ENCODE measurements around the gene MEFV. TPM values are rescaled to one million over a fixed set of nuclear protein-coding genes. Genes with fewer than 3 reads are reported as not detected.

Gene MEFV
- total and polyA plus RNA-seq, 2 of the 13 experiments (the other 11 are each of a cell fraction or from before 2014, with no cell fraction given) = 0.22 TPM; not detected in 1

GRCh38 chr16:3282730-3283542 is 26.5 kb upstream of the MEFV start, which contains the start of gene ZNF263 (continued):
- TF ChIP-seq MTF1 (CRISPR knock-in tag; IDR thresholded peaks at IDR 0.05) (no peak), ZNF18 (CRISPR knock-in tag; IDR thresholded peaks at IDR 0.05; ENCODE audit: insufficient replicate concordance) (peak; percentile 77), ZNF569 (CRISPR knock-in tag; IDR thresholded peaks at IDR 0.05; ENCODE audit: borderline replicate concordance) (no peak), ZNF354B (CRISPR knock-in tag; IDR thresholded peaks at IDR 0.05) (no peak), ZFP36L1 (CRISPR knock-in tag; IDR thresholded peaks at IDR 0.05) (peak; percentile 60; the same call in 1 of the 2 replicates), ZNF230 (CRISPR knock-in tag; IDR thresholded peaks at IDR 0.05) (peak; percentile 96; the same call in 1 of the 2 replicates), HOXA7 (CRISPR knock-in tag; IDR thresholded peaks at IDR 0.05) (no peak), ZNF460 (CRISPR knock-in tag; IDR thresholded peaks at IDR 0.05; ENCODE audit: borderline replicate concordance) (no peak), ZMAT3 (CRISPR knock-in tag; conservative IDR thresholded peaks at IDR 0.05) (0 out of 2 replicates have a peak, but pooled peaks have one; percentile 23), NFYB (CRISPR knock-in tag; IDR thresholded peaks at IDR 0.05) (peak; percentile 87), HDAC6 (IDR thresholded peaks at IDR 0.05; ENCODE audit: low read depth, low read length) (no peak), ZNF766 (CRISPR knock-in tag; IDR thresholded peaks at IDR 0.05; ENCODE audit: borderline replicate concordance) (peak; percentile 21; the same call in 1 of the 2 replicates), PLRG1 (conservative IDR thresholded peaks at IDR 0.05) (no peak), HIC2 (CRISPR knock-in tag; IDR thresholded peaks at IDR 0.05; ENCODE audit: low read depth) (no peak), SALL1 (CRISPR knock-in tag; IDR thresholded peaks at IDR 0.05) (peak; percentile 51), ZFP91 (CRISPR knock-in tag; IDR thresholded peaks at IDR 0.05; ENCODE audit: borderline replicate concordance) (peak; percentile 72; the same call in 1 of the 2 replicates), HDAC1 (CRISPR knock-in tag; IDR thresholded peaks at IDR 0.05) (peak; percentile 86), ZNF790 (CRISPR knock-in tag; IDR thresholded peaks at IDR 0.05; ENCODE audit: borderline replicate concordance) (no peak), ZNF335 (CRISPR knock-in tag; IDR thresholded peaks at IDR 0.05) (peak; percentile 67; the same call in 1 of the 2 replicates), HBP1 (CRISPR knock-in tag; IDR thresholded peaks at IDR 0.05; ENCODE audit: low read depth) (peak; percentile 42; the same call in 1 of the 2 replicates)
